Duodenal mucosa (tissue), 2 donors: ENCODE results near the gene DAB1.

Source experiments
- H3K27ac ChIP-seq: one replicate; pipeline ENCODE4 v1.7.0; 2013; ENCODE audit warnings: low read depth, low read length
- H3K27me3 ChIP-seq, 2 donors: one replicate each; pipeline ENCODE4 v1.7.0; 2013; ENCODE audit warnings: low read length in 2 of 2, control low read depth in 1 of 2; ENCODE audit not compliant: insufficient read depth in 2 of 2, control insufficient read depth in 1 of 2
- H3K36me3 ChIP-seq, 2 donors: one replicate each; pipeline ENCODE4 v1.7.0; 2013; ENCODE audit warnings: low read length in 2 of 2, control low read depth in 1 of 2; ENCODE audit not compliant: insufficient read depth in 2 of 2, control insufficient read depth in 1 of 2
- H3K4me1 ChIP-seq, 2 donors: one replicate each; pipeline ENCODE4 v1.7.0; 2013; ENCODE audit warnings: low read length in 2 of 2, control low read depth in 1 of 2; ENCODE audit not compliant: insufficient read depth in 2 of 2, control insufficient read depth in 1 of 2
- H3K4me3 ChIP-seq, 2 donors: one replicate each; pipeline ENCODE4 v1.7.0; 2013; ENCODE audit warnings: low read length in 2 of 2, low read depth in 1 of 2
- H3K9ac ChIP-seq, 2 donors: one replicate each; pipeline ENCODE4 v1.7.0; 2013; ENCODE audit warnings: low read length in 2 of 2, low read depth in 1 of 2
- H3K9me3 ChIP-seq, 2 donors: one replicate each; pipeline ENCODE4 v1.7.0; 2013; ENCODE audit warnings: low read length in 2 of 2, control low read depth in 1 of 2; ENCODE audit not compliant: control insufficient read depth in 1 of 2

The DAB1 gene

GRCh38 chr1:57109883-57110282 is 314.0 kb downstream of the DAB1 start:
- no peaks in the 10 kb centered on the region for H3K27me3 ChIP-seq
- no peak overlapping the region for H3K9ac ChIP-seq
- H3K36me3 ChIP-seq, result no peaks in the 10 kb centered on the region
- no peak overlapping the region for H3K27ac ChIP-seq
- H3K4me1 ChIP-seq, result no peaks in the 10 kb centered on the region
- no peaks in the 10 kb centered on the region for H3K9me3 ChIP-seq
- no peak overlapping the region for H3K4me3 ChIP-seq

- H3K4me3 ChIP-seq, result no peak overlapping the region
- no peaks in the 10 kb centered on the region for H3K9me3 ChIP-seq
- H3K4me1 ChIP-seq, result no peaks in the 10 kb centered on the region
- H3K9ac ChIP-seq, result no peak overlapping the region
- H3K27ac ChIP-seq, result no peak overlapping the region
- H3K36me3 ChIP-seq, result no peaks in the 10 kb centered on the region
- H3K27me3 ChIP-seq, result no peaks in the 10 kb centered on the region
Observed at GRCh38 chr1:57109247-57109646, 314.6 kb downstream of the DAB1 start.

GRCh38 chr1:57106296-57106695 is 317.6 kb downstream of the DAB1 start:
- H3K27ac ChIP-seq, result no peak overlapping the region
- no peaks in the 10 kb centered on the region for H3K27me3 ChIP-seq
- no peak overlapping the region for H3K4me3 ChIP-seq
- no peaks in the 10 kb centered on the region for H3K36me3 ChIP-seq
- no peak overlapping the region for H3K9ac ChIP-seq
- H3K9me3 ChIP-seq, result no peaks in the 10 kb centered on the region
- H3K4me1 ChIP-seq, result no peaks in the 10 kb centered on the region

DNA sequence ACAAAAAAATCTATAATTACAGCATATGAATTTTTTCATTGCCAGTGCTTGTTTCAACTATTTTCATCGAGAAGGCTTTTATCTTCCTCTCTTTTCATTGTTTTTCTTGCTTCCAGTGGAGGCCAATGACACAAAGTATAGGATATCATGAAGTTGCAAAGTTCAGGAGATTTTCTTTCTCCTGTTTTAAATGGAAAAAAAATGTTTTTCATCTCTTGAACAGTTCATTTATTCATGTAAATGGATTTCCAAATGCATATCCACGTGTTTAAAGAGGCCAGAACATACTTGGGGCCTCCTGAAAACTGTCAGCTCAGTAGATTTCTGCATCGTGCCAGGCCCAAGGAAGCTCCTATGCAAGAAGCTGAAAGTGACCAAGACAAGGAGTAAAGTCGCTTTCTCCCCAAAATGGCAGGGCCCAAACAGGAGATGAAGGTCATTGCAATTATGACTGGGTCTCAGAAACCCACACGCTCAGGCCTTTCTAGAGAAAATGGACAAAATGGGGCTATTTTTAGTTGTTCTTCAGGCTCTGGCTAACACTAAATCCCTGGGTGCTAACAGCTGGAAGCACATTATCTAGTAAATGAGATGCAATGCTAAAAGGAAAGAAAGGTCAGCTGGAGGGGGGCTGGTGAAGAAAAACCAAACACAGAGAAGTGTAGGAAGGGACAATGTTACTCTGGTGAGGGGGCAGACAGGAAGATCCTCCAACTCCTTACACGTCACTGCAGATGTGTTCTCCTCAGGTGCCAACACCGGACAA is 321.1 kb downstream of the DAB1 start:
- Histone ChIP-seq H3K27ac (no peak overlapping the region), H3K4me3 (no peak overlapping the region), H3K27me3 (no peaks in the 10 kb centered on the region)

DNA sequence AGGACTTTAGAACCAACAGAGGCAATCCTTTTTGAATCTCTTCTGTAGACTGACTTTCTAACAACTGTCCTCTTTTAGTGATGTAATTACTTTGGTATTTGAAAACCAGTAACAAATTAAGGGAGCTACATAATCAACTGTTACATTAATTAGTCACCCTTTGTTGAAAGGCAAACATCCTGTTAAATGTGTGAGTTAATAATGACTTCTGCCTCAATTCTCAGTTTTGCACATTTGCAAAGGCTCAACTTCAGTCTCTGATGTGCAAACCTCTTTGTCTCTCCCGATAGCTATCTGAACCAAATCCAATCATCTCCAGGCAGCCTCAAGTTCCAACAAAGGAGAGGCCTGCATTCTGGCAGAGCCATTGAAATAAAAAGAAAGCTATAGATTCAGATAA is 322.7 kb downstream of the DAB1 start:
- Histone ChIP-seq H3K9me3 (no peaks in the 10 kb centered on the region), H3K27ac (no peak overlapping the region), H3K36me3 (no peaks in the 10 kb centered on the region), H3K4me1 (no peaks in the 10 kb centered on the region), H3K27me3 (no peaks in the 10 kb centered on the region), H3K9ac (no peak overlapping the region), H3K4me3 (no peak overlapping the region)

More for the DNA sequence above, 321.1 kb downstream of the DAB1 start:
- no peaks in the 10 kb centered on the region for H3K4me1 ChIP-seq
- no peaks in the 10 kb centered on the region for H3K36me3 ChIP-seq
- H3K9ac ChIP-seq, result no peak overlapping the region
- no peaks in the 10 kb centered on the region for H3K9me3 ChIP-seq

GRCh38 chr1:57094749-57095148 is 329.1 kb downstream of the DAB1 start:
- Histone ChIP-seq H3K4me3 (no peak overlapping the region), H3K4me1 (no peaks in the 10 kb centered on the region), H3K9ac (no peak overlapping the region), H3K27ac (no peak overlapping the region), H3K36me3 (no peaks in the 10 kb centered on the region), H3K27me3 (no peaks in the 10 kb centered on the region), H3K9me3 (no peaks in the 10 kb centered on the region)

DNA sequence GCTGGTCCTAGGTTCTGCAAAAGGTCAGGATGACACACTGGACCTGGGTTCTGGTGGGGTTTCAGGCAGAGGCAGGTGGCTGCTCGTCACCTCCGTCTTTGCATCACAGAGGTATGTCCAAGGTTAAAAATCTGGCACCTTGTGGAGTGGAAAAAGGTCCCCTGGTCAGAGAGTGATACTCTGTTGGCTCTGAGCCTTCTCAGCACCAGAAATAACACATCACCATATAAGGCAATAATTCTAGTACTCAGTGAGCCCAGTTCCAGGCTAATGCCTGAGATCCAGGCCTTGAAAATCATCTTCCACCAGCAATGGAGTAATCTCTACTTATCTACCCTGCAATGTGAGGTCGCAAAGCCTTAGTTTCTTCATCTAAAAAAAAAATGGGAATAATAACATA is 330.7 kb downstream of the DAB1 start:
- no peaks in the 10 kb centered on the region for H3K27me3 ChIP-seq
- H3K9me3 ChIP-seq, result no peaks in the 10 kb centered on the region
- H3K9ac ChIP-seq, result no peak overlapping the region
- H3K36me3 ChIP-seq, result no peaks in the 10 kb centered on the region
- no peak overlapping the region for H3K4me3 ChIP-seq
- H3K27ac ChIP-seq, result no peak overlapping the region
- no peaks in the 10 kb centered on the region for H3K4me1 ChIP-seq

DNA sequence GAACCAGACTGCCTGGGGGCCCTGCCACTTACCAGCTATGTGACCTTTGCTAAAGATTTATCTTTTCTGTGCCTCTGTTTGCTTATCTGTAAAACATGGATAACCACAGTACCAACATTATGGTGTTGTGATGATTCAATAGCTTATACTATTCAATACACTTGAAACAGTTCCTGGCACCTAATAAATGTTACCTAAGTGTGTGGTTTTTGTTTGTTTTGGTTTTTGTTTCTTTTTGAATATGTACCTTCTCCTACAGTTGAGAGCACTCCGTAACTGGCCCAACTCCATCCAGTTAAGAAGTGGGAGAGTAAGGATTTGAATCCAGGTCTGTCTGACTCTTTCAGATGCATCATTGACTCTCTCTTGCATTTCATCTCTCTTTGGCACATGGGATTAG is 332.2 kb downstream of the DAB1 start:
- H3K27me3 ChIP-seq, result no peaks in the 10 kb centered on the region
- H3K27ac ChIP-seq, result no peak overlapping the region
- no peaks in the 10 kb centered on the region for H3K36me3 ChIP-seq

DNA sequence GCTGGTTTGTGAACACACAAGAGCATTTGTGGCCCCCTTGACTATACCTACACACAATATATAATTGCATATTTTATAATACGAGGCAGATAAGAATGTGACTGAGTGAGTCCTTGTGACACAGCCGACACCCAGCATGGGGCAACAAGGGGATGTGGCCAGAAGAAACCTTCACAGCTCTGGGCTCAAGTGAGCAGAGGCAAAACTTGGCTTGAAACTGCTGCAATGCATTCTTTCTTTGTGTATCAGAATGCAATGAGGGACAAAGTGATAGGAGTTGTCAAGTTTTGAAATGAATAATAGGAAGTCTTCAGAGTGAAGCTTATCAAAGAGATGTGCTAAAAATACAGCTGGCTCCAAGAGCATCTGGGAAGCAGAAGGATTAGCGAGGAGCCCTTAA is 334.0 kb downstream of the DAB1 start:
- Histone ChIP-seq H3K9me3 (no peaks in the 10 kb centered on the region), H3K36me3 (no peaks in the 10 kb centered on the region), H3K27ac (no peak overlapping the region), H3K4me3 (no peak overlapping the region), H3K9ac (no peak overlapping the region), H3K27me3 (no peaks in the 10 kb centered on the region), H3K4me1 (no peaks in the 10 kb centered on the region)

More for the DNA sequence above, 332.2 kb downstream of the DAB1 start:
- Histone ChIP-seq H3K9me3 (no peaks in the 10 kb centered on the region), H3K9ac (no peak overlapping the region), H3K4me1 (no peaks in the 10 kb centered on the region), H3K4me3 (no peak overlapping the region)

- Histone ChIP-seq H3K4me3 (no peak overlapping the region), H3K9ac (no peak overlapping the region)
Observed at GRCh38 chr1:57089221-57089620, 334.6 kb downstream of the DAB1 start.

More at GRCh38 chr1:57089221-57089620, 334.6 kb downstream of the DAB1 start:
- Histone ChIP-seq H3K27ac (no peak overlapping the region), H3K9me3 (no peaks in the 10 kb centered on the region), H3K4me1 (no peaks in the 10 kb centered on the region), H3K36me3 (no peaks in the 10 kb centered on the region), H3K27me3 (no peaks in the 10 kb centered on the region)
